GM19023 (cell line): ENCODE results near the gene CSNK1D.

Experiments
- ATAC-seq: cut with Tn5 transposase; IDR thresholded peaks from one replicate; pipeline ENCODE4 v1.9.1; 2021; ENCODE audit warnings: mild to moderate bottlenecking, moderate library complexity; ENCODE audit not compliant: unreplicated experiment

The CSNK1D gene

GRCh38 chr17:82253179-82253544 is 20.3 kb downstream of the CSNK1D start:
- no peak for ATAC-seq

- ATAC-seq: no peak
Observed at GRCh38 chr17:82252511-82253178, 20.9 kb downstream of the CSNK1D start.

GRCh38 chr17:82250868-82251500 is 22.5 kb downstream of the CSNK1D start:
- ATAC-seq: no peak

- no peak for ATAC-seq
Observed at GRCh38 chr17:82249896-82250581, 23.5 kb downstream of the CSNK1D start.

GRCh38 chr17:82248815-82249674 is 24.5 kb downstream of the CSNK1D start:
- ATAC-seq: no peak

- ATAC-seq: no peak
Observed at GRCh38 chr17:82247856-82248671, 25.4 kb downstream of the CSNK1D start.

GRCh38 chr17:82247182-82247823 is 26.2 kb downstream of the CSNK1D start:
- ATAC-seq: no peak

- no peak for ATAC-seq
Observed at GRCh38 chr17:82246365-82247181, 26.9 kb downstream of the CSNK1D start.

- ATAC-seq: no peak
Observed at GRCh38 chr17:82246040-82246364, 27.5 kb downstream of the CSNK1D start.

- no peak for ATAC-seq
Observed at GRCh38 chr17:82245134-82246039, 28.1 kb downstream of the CSNK1D start.

GRCh38 chr17:82244413-82245133 is 28.9 kb downstream of the CSNK1D start:
- no peak for ATAC-seq

GRCh38 chr17:82243648-82244412 is 29.7 kb downstream of the CSNK1D start:
- ATAC-seq: no peak

GRCh38 chr17:82242977-82243647 is 30.4 kb downstream of the CSNK1D start:
- ATAC-seq: no peak

GRCh38 chr17:82242698-82242976 is 30.9 kb downstream of the CSNK1D start:
- no peak for ATAC-seq

GRCh38 chr17:82241926-82242697 is 31.4 kb downstream of the CSNK1D start:
- no peak for ATAC-seq
